HepG2 (cell line): Measurements from ENCODE around the gene RABIF. TPM values are rescaled to one million over a fixed set of nuclear protein-coding genes. Genes with fewer than 3 reads are reported as not detected.

Experiments
- ARNT2 ChIP-seq: sonication (generic); formaldehyde crosslinking; IDR thresholded peaks from 2 replicates; pipeline ENCODE4 v1.8.0; 2022; ENCODE audit warnings: mild to moderate bottlenecking, low read depth, missing genetic modification reagents, moderate library complexity
- CHD2 ChIP-seq: IDR thresholded peaks from 2 replicates; pipeline ENCODE4 v1.6.1; 2011; ENCODE audit warnings: low read depth, low read length, improper control_type of control experiment
- ETV6 ChIP-seq: sonication (generic); formaldehyde crosslinking; conservative IDR thresholded peaks from 2 replicates; pipeline ENCODE4 v1.4.0; 2020; ENCODE audit warnings: missing genetic modification reagents
- EZH2 ChIP-seq: conservative IDR thresholded peaks from 2 replicates; pipeline ENCODE4 v1.6.1; 2012; ENCODE audit warnings: mild to moderate bottlenecking, low read depth, low read length, moderate library complexity
- HMGA1 ChIP-seq: sonication (generic); formaldehyde crosslinking; conservative IDR thresholded peaks from 2 replicates; pipeline ENCODE4 v1.4.0; 2020; ENCODE audit warnings: missing genetic modification reagents
- ISX ChIP-seq: sonication (generic); formaldehyde crosslinking; conservative IDR thresholded peaks from 2 replicates; pipeline ENCODE4 v1.5.0; 2020; ENCODE audit warnings: missing genetic modification reagents
- KDM5A ChIP-seq: fragments of 200-600 bp; sonication (generic); IDR thresholded peaks from 2 replicates; pipeline ENCODE4 v1.7.0; 2018; ENCODE audit warnings: antibody characterized with exemption, mild to moderate bottlenecking, low read length, borderline replicate concordance
- NRL ChIP-seq: sonication (generic); formaldehyde crosslinking; IDR thresholded peaks from 2 replicates; pipeline ENCODE4 v1.5.0; 2020; ENCODE audit warnings: missing genetic modification reagents, mild to moderate bottlenecking, moderate library complexity, borderline replicate concordance
- POLR2AphosphoS5 ChIP-seq: IDR thresholded peaks from 2 replicates; pipeline ENCODE4 v1.6.1; 2012; ENCODE audit warnings: low read depth, low read length
- RAD21 ChIP-seq: fragments of 450-650 bp; formaldehyde crosslinking; IDR thresholded peaks from 2 replicates; pipeline ENCODE4 v1.5.0; 2020; ENCODE audit warnings: mild to moderate bottlenecking
- RXRB ChIP-seq: IDR thresholded peaks from 2 replicates; pipeline ENCODE4 v1.6.1; 2016; ENCODE audit warnings: borderline replicate concordance, missing genetic modification reagents, missing compliant biosample characterization
- SETDB1 ChIP-seq: sonication (generic); formaldehyde crosslinking; IDR thresholded peaks from 2 replicates; pipeline ENCODE4 v1.5.1; 2020; ENCODE audit warnings: missing genetic modification reagents, mild to moderate bottlenecking, borderline replicate concordance
- SIN3B ChIP-seq: fragments of 150-350 bp; IDR thresholded peaks from 2 replicates; pipeline ENCODE4 v1.6.1; 2014; ENCODE audit warnings: low read length
- SP5 ChIP-seq: IDR thresholded peaks from 2 replicates; pipeline ENCODE4 v1.6.1; 2016; ENCODE audit warnings: low read depth, borderline replicate concordance
- TSC22D2 ChIP-seq: sonication (generic); formaldehyde crosslinking; IDR thresholded peaks from 2 replicates; pipeline ENCODE4 v1.5.1; 2020; ENCODE audit warnings: missing genetic modification reagents, mild to moderate bottlenecking, borderline replicate concordance
- ZNF136 ChIP-seq: sonication (generic); formaldehyde crosslinking; IDR thresholded peaks from 2 replicates; pipeline ENCODE4 v1.8.1; 2022; ENCODE audit warnings: low read depth, mild to moderate bottlenecking, moderate library complexity, missing genetic modification reagents
- ZNF143 ChIP-seq: sonication (generic); formaldehyde crosslinking; IDR thresholded peaks from 2 replicates; pipeline ENCODE4 v1.4.0; 2020; ENCODE audit warnings: missing genetic modification reagents
- ZNF292 ChIP-seq: sonication (generic); formaldehyde crosslinking; IDR thresholded peaks from 2 replicates; pipeline ENCODE4 v1.8.1; 2022; ENCODE audit warnings: mild to moderate bottlenecking, low read depth, missing genetic modification reagents, borderline replicate concordance
- ZNF430 ChIP-seq: sonication (generic); formaldehyde crosslinking; IDR thresholded peaks from 2 replicates; pipeline ENCODE4 v1.9.0; 2021; ENCODE audit warnings: mild to moderate bottlenecking, missing genetic modification reagents
- ZNF484 ChIP-seq: sonication (generic); formaldehyde crosslinking; IDR thresholded peaks from 2 replicates; pipeline ENCODE4 v1.5.1; 2020; ENCODE audit warnings: mild to moderate bottlenecking, low read depth, missing genetic modification reagents, borderline replicate concordance
- ZNF547 ChIP-seq: sonication (generic); formaldehyde crosslinking; IDR thresholded peaks from 2 replicates; pipeline ENCODE4 v1.5.1; 2020; ENCODE audit warnings: mild to moderate bottlenecking, missing genetic modification reagents
- ZNF552 ChIP-seq: sonication (generic); formaldehyde crosslinking; IDR thresholded peaks from 2 replicates; pipeline ENCODE4 v1.9.0; 2022; ENCODE audit warnings: missing genetic modification reagents, mild to moderate bottlenecking, borderline replicate concordance
- ZNF562 ChIP-seq: sonication (generic); formaldehyde crosslinking; IDR thresholded peaks from 2 replicates; pipeline ENCODE4 v1.8.0; 2022; ENCODE audit warnings: missing genetic modification reagents, borderline replicate concordance
- ZNF761 ChIP-seq: sonication (generic); formaldehyde crosslinking; conservative IDR thresholded peaks from 2 replicates; pipeline ENCODE4 v1.4.0; 2020; ENCODE audit warnings: mild to moderate bottlenecking, missing genetic modification reagents
- ZSCAN31 ChIP-seq: sonication (generic); formaldehyde crosslinking; IDR thresholded peaks from 2 replicates; pipeline ENCODE4 v1.5.0; 2020; ENCODE audit warnings: low read depth, mild to moderate bottlenecking, missing genetic modification reagents
- polyA plus RNA-seq, 8 experiments: library from polyadenylated mRNA; depleted of rRNA in 3 of 8; stranded (reverse) in 7 of 8; unstranded in 1 of 8; fragments of >200 nt; fragmentation: Illumina TruSeq in 4 of 8; extraction: Trizol in 4 of 8; gene quantifications; 2 replicates each; pipeline versions ENCODE4 v1.2.1 to v1.2.3, GENCODE V29; 2011 to 2016; ENCODE audit warnings: low read depth in 4 of 8, missing spikeins in 1 of 8, mixed read lengths in 1 of 8; ENCODE audit not compliant: insufficient read depth in 1 of 8
- total RNA-seq, 5 experiments: library from RNA; depleted of rRNA; stranded (reverse); fragments of >200 nt; fragmentation: Illumina TruSeq; extraction: Trizol; gene quantifications; 2 replicates each; pipeline ENCODE4 v1.2.3, GENCODE V29; 2016; ENCODE audit warnings: low read depth in 1 of 5
- TF ChIP-seq, protein P1 (sequence below): sonication (generic); formaldehyde crosslinking; IDR thresholded peaks from 2 replicates; pipeline ENCODE4 v1.9.0; 2021; ENCODE audit warnings: missing genetic modification reagents, mild to moderate bottlenecking, borderline replicate concordance
- TF ChIP-seq, protein P2 (sequence below): sonication (generic); formaldehyde crosslinking; IDR thresholded peaks from 2 replicates; pipeline ENCODE4 v1.4.0; 2020; ENCODE audit warnings: missing genetic modification reagents

The RABIF gene
- total and polyA plus RNA-seq, 2 of the 13 experiments (the other 11 are each of a cell fraction or from before 2014, with no cell fraction given), result 7.6 to 8.3 TPM

DNA sequence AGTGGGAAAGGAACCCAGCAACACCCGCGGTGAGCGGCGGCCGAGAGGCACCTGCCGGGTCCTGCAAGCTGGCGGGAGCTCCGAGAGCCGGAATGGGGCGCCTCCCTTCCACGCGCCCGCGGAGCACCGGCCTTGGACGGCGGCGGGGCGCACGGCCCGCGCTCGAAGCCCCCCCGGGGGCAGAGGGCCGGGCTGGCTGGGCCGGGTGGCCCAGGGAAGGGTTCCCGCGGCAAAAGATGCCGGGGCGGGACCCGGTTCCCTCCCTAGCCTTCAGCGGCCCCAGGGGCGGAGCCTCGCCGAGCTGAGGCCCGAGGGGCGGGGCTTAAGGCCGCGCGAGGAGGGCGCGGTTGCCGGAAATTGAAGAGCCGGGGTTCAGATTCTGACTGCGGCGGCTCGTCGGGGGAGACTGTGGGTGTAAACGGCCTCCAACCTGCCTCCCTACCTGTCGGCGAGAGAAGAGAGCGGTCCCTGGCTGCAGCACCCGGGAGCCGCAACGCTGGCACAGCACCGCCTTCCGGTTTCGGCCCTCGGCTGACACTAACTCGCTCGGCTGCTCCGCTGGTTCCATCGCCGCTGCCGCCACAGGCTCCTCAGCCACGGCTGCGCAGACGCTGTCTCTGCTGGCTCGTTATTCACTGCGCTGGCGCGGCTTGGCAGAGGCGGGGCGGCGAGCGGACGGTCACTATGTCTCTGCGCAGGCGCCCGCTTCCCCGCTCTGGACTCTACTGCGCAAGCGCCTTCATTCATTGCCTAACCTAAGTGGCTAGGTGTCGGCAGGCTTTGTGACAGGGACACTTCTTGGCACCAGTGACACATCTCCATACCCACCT is at the start of gene RABIF (continued):
- peak; percentile 42; the same call in 1 of the 2 replicates for TF ChIP-seq ETV6 (CRISPR knock-in tag)
- peak; percentile 33 for TF ChIP-seq RAD21 (CRISPR knock-in tag)
- no peak for TF ChIP-seq SETDB1 (CRISPR knock-in tag)
- TF ChIP-seq SIN3B, result no peak
- no peak for TF ChIP-seq ZNF484 (CRISPR knock-in tag)
- no peak for TF ChIP-seq ZNF562
- TF ChIP-seq ZNF292, result peak; percentile 86
- TF ChIP-seq ZNF136, result peak; percentile 87; the same call in 1 of the 2 replicates
- peak; percentile 99 for TF ChIP-seq ZNF761 (CRISPR knock-in tag)
- peak; percentile 73; the same call in 1 of the 2 replicates for TF ChIP-seq ISX (CRISPR knock-in tag)
- no peak for TF ChIP-seq HMGA1 (CRISPR knock-in tag)
- peak; percentile 29 for TF ChIP-seq SP5 (CRISPR knock-in tag)
- no peak; the same call in 1 of the 2 replicates for TF ChIP-seq TSC22D2 (CRISPR knock-in tag)
- TF ChIP-seq KDM5A, result peak; percentile 56; the same call in 1 of the 2 replicates
- no peak; the same call in 1 of the 2 replicates for TF ChIP-seq ZNF143 (CRISPR knock-in tag)
- peak; percentile 92 for TF ChIP-seq POLR2AphosphoS5
- TF ChIP-seq ZNF552, result no peak
- 0 out of 2 replicates have a peak, but pooled peaks have one; percentile 50 for TF ChIP-seq RXRB
- TF ChIP-seq, protein P1, sequence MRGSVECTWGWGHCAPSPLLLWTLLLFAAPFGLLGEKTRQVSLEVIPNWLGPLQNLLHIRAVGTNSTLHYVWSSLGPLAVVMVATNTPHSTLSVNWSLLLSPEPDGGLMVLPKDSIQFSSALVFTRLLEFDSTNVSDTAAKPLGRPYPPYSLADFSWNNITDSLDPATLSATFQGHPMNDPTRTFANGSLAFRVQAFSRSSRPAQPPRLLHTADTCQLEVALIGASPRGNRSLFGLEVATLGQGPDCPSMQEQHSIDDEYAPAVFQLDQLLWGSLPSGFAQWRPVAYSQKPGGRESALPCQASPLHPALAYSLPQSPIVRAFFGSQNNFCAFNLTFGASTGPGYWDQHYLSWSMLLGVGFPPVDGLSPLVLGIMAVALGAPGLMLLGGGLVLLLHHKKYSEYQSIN (CRISPR knock-in tag), result no peak
- peak; percentile 60; the same call in 1 of the 2 replicates for TF ChIP-seq ZNF430 (CRISPR knock-in tag)
- peak; percentile 83; the same call in 1 of the 2 replicates for TF ChIP-seq ARNT2 (CRISPR knock-in tag)
- TF ChIP-seq CHD2, result no peak
- TF ChIP-seq, protein P2, sequence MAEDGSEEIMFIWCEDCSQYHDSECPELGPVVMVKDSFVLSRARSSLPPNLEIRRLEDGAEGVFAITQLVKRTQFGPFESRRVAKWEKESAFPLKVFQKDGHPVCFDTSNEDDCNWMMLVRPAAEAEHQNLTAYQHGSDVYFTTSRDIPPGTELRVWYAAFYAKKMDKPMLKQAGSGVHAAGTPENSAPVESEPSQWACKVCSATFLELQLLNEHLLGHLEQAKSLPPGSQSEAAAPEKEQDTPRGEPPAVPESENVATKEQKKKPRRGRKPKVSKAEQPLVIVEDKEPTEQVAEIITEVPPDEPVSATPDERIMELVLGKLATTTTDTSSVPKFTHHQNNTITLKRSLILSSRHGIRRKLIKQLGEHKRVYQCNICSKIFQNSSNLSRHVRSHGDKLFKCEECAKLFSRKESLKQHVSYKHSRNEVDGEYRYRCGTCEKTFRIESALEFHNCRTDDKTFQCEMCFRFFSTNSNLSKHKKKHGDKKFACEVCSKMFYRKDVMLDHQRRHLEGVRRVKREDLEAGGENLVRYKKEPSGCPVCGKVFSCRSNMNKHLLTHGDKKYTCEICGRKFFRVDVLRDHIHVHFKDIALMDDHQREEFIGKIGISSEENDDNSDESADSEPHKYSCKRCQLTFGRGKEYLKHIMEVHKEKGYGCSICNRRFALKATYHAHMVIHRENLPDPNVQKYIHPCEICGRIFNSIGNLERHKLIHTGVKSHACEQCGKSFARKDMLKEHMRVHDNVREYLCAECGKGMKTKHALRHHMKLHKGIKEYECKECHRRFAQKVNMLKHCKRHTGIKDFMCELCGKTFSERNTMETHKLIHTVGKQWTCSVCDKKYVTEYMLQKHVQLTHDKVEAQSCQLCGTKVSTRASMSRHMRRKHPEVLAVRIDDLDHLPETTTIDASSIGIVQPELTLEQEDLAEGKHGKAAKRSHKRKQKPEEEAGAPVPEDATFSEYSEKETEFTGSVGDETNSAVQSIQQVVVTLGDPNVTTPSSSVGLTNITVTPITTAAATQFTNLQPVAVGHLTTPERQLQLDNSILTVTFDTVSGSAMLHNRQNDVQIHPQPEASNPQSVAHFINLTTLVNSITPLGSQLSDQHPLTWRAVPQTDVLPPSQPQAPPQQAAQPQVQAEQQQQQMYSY (CRISPR knock-in tag), result no peak
- TF ChIP-seq ZSCAN31 (CRISPR knock-in tag), result peak; percentile 88
- no peak for TF ChIP-seq ZNF547 (CRISPR knock-in tag)
- no peak for TF ChIP-seq EZH2
- peak; percentile 90 for TF ChIP-seq NRL
